Activated CD8-positive, alpha-beta T cell treated with anti-CD3 and anti-CD28 coated beads for 36 hours (primary cell): Measurements from ENCODE around the gene KREMEN2. TPM values are rescaled to one million over a fixed set of nuclear protein-coding genes. Genes with fewer than 3 reads are reported as not detected.

Experiments
- ATAC-seq: fragments of 200-7000 bp; cut with Tn5 transposase; one replicate; pipeline ENCODE4 v1.10.0; 2021; ENCODE audit warnings: mild to moderate bottlenecking, moderate library complexity
- CTCF ChIA-PET: fragments of 350-600 bp; sonication (Branson Sonifier 250); formaldehyde crosslinking; loops from one replicate; lab custom pipeline; 2021; ENCODE audit warnings: antibody characterized with exemption; lab: Charles Lee
- POLR2A ChIA-PET: fragments of 350-600 bp; sonication (Branson Sonifier 250); formaldehyde crosslinking; loops from one replicate; lab custom pipeline; 2021; ENCODE audit warnings: antibody characterized with exemption; lab: Charles Lee
- DNase-seq: peaks from one replicate; pipeline ENCODE4 v3.0.0-alpha.2; 2020
- H3K27ac Mint-ChIP-seq: one replicate; pipeline ENCODE4 v1.8.0; 2021; ENCODE audit warnings: mild to moderate bottlenecking, mixed read lengths
- H3K27me3 Mint-ChIP-seq: one replicate; pipeline ENCODE4 v1.8.0; 2021; ENCODE audit warnings: mixed read lengths
- H3K36me3 Mint-ChIP-seq: one replicate; pipeline ENCODE4 v1.8.0; 2021; ENCODE audit warnings: low read depth, mixed read lengths
- H3K4me1 Mint-ChIP-seq: one replicate; pipeline ENCODE4 v1.8.0; 2021; ENCODE audit warnings: low read depth, mixed read lengths
- H3K4me3 Mint-ChIP-seq: one replicate; pipeline ENCODE4 v1.8.0; 2021; ENCODE audit warnings: mild to moderate bottlenecking, moderate library complexity, mixed read lengths
- H3K9me3 Mint-ChIP-seq: one replicate; pipeline ENCODE4 v1.8.0; 2021; ENCODE audit warnings: mixed read lengths
- intact Hi-C: fragments of 100-400 bp; cut with micrococcal nuclease; formaldehyde crosslinking; loops from one replicate; pipeline ENCODE4 v1.10.0; 2022
- total RNA-seq, 2 experiments: library from RNA; stranded (reverse); gene quantifications; one replicate each; pipeline ENCODE4 v1.2.3, GENCODE V29; 2021
- TF ChIP-seq, protein P1 (sequence below): fragments of 200-600 bp; IDR thresholded peaks from one replicate; pipeline ENCODE4 v1.8.0; 2022; ENCODE audit warnings: antibody characterized with exemption, mild to moderate bottlenecking

The KREMEN2 gene
- total RNA-seq, 2 experiments from 2014 or later = 0.22 TPM; not detected in 1

DNA sequence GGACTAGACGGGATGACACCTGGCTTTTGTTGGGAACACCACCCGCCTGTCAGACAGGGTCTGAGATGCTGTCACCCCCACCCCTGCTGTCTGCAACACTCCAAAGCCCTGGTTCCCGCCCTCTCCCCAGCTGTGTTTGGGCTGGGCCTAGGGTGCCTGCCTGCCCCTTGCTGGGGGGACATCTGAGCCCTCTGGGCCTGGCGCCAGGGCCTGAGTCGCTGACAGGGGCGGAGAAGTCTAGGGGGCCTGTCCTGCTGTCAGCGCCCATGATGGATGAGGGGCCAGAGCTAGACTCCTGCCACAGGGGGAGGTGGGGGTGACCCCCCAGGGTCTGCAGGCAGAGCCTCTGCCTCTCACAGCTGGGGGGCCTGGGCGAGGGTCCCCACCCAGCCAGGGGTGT is 23.8 kb downstream of the KREMEN2 start:
- no peak for DNase-seq
- intact Hi-C loops = no loop called here
- Mint-ChIP-seq H3K27me3 (no peaks in the 10 kb centered on the region), H3K36me3 (no peaks in the 10 kb centered on the region), H3K4me1 (peaks cover 4% of the 10 kb centered on the region), H3K27ac (no peak overlapping the region), H3K9me3 (no peaks in the 10 kb centered on the region), H3K4me3 (no peak overlapping the region)
- CTCF ChIA-PET = interaction anchor here (1.0 to 1.5 kb wide), 3 partner anchors 20 to 71 kb away, joined by 3 to 4 read pairs (median 3); no protein-coding TSS in a partner anchor
- POLR2A ChIA-PET = interaction anchor here (1.3 kb wide), 1 partner anchor 9 kb away, joined by 3 read pairs; no protein-coding TSS in a partner anchor
- ATAC-seq = no peak
- TF ChIP-seq, protein P1, sequence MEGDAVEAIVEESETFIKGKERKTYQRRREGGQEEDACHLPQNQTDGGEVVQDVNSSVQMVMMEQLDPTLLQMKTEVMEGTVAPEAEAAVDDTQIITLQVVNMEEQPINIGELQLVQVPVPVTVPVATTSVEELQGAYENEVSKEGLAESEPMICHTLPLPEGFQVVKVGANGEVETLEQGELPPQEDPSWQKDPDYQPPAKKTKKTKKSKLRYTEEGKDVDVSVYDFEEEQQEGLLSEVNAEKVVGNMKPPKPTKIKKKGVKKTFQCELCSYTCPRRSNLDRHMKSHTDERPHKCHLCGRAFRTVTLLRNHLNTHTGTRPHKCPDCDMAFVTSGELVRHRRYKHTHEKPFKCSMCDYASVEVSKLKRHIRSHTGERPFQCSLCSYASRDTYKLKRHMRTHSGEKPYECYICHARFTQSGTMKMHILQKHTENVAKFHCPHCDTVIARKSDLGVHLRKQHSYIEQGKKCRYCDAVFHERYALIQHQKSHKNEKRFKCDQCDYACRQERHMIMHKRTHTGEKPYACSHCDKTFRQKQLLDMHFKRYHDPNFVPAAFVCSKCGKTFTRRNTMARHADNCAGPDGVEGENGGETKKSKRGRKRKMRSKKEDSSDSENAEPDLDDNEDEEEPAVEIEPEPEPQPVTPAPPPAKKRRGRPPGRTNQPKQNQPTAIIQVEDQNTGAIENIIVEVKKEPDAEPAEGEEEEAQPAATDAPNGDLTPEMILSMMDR = no peak

DNA sequence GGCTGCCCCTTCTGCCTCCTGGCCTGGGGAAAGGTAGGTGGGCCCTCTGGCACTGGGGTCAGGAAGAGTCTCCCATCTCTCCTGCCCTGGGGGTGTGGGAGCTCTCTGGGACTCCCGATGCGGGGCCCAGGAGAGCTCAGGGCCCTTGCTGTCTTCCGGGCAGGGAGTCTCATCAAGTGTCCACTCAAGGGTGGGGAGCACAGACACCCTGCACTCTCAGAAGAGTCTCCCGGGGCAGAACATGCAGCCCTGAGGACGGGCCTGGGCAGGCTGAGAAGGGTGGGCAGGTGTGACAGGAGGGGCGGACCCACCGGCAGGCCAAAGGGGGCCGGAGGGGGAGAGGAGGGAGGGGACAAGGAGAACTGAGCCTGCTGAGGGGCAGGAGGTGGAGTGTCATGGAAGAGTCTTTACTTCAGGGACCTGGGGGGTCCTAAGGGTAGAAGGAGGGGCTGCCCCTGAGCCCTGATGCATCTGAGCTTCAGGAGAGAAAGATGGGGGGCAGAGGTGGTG is 24.6 kb downstream of the KREMEN2 start:
- intact Hi-C loops = no loop called here
- ATAC-seq (no peak), DNase-seq (no peak)
- TF ChIP-seq, protein P1 = no peak
- CTCF ChIA-PET = interaction anchor here (1.0 to 1.2 kb wide), 2 partner anchors 19 to 70 kb away, joined by 3 read pairs; no protein-coding TSS in a partner anchor
- POLR2A ChIA-PET = interaction anchor here (1.3 kb wide), 1 partner anchor 10 kb away, joined by 3 read pairs; no protein-coding TSS in a partner anchor
- no peaks in the 10 kb centered on the region for H3K36me3 Mint-ChIP-seq
- no peak overlapping the region for H3K4me3 Mint-ChIP-seq
- H3K9me3 Mint-ChIP-seq = no peaks in the 10 kb centered on the region
- H3K4me1 Mint-ChIP-seq = peaks cover 2% of the 10 kb centered on the region
- H3K27ac Mint-ChIP-seq = no peak overlapping the region
- H3K27me3 Mint-ChIP-seq = no peaks in the 10 kb centered on the region

DNA sequence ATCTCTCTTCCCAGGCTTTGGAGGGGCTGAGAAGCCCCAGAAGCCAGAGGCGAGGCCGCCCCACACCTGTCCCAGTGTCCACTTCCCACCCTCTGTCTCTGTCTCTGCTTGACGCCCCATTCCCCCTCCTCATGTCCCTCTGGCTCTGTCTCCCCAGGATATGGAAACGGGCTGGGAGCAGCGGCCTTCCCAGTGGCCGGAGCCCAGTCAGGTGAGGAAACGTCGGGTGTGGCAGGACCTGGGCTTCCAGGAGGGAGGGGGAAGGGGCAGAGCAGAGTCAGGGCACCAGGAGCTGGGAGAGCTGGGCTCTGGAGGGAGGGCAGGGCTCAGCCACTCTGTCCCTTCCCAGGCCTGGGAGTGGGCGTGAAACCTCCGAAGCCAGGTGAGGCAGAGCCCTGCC is 26.8 kb downstream of the KREMEN2 start:
- no peaks in the 10 kb centered on the region for H3K27me3 Mint-ChIP-seq
- CTCF ChIA-PET = no interaction called here

DNA sequence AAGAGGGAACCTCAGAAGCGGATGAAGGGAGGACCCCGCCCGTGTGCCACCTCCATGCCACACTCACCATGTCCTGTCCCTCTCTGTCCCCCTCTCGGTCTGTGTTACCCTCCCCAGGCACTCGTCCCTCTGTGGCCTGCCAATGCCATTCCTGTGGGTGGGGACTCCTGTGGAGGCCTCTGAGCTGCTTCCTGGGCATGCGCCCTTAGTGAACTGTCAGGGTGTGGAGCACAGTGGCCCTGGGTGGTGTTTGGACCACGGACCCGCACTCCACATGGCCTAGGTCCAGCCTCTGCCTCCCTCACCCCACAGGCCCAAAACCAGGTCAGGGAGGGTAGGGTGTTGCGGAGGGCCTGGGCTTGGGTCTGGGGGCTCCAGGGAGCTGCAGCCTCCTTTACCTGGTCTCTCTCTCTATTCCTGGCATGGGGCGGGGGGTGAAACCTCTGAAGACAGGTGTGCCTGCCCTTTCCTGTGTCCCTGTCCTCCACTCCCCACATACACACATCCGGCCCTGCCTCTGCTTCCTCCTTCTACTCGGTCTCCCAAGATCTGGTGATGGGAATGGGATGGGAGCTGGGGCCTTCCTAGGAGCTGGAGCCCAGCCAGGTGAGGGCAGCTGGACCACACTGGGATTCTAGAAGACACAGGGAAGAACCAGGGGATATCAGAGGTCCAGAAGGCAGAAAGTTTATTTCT is 27.6 kb downstream of the KREMEN2 start:
- Mint-ChIP-seq H3K27me3 (no peaks in the 10 kb centered on the region), H3K4me3 (no peak overlapping the region), H3K36me3 (no peaks in the 10 kb centered on the region), H3K4me1 (no peaks in the 10 kb centered on the region), H3K27ac (no peak overlapping the region), H3K9me3 (no peaks in the 10 kb centered on the region)
- ChIA-PET CTCF (interaction anchor here (0.6 kb wide), 1 partner anchor 12 kb away, joined by 3 read pairs; no protein-coding TSS in a partner anchor), POLR2A (no interaction called here)
- intact Hi-C loops = no loop called here
- TF ChIP-seq, protein P1 = no peak
- DNase-seq (no peak), ATAC-seq (no peak)

More for the DNA sequence above, 26.8 kb downstream of the KREMEN2 start:
- intact Hi-C loops = no loop called here
- POLR2A ChIA-PET = interaction anchor here (1.8 kb wide), 1 partner anchor 18 kb away, joined by 5 read pairs; no protein-coding TSS in a partner anchor
- ATAC-seq = no peak
- TF ChIP-seq, protein P1 = no peak
- no peak for DNase-seq
- no peaks in the 10 kb centered on the region for H3K9me3 Mint-ChIP-seq
- no peak overlapping the region for H3K27ac Mint-ChIP-seq
- H3K36me3 Mint-ChIP-seq = no peaks in the 10 kb centered on the region
- no peaks in the 10 kb centered on the region for H3K4me1 Mint-ChIP-seq
- no peak overlapping the region for H3K4me3 Mint-ChIP-seq
